Measurements from ENCODE around the gene PAX8. TPM values are rescaled to one million over a fixed set of nuclear protein-coding genes. Genes with fewer than 3 reads are reported as not detected.

Gene PAX8
- total RNA-seq, 1 experiment from 2014 or later = 1.5 TPM

- Histone ChIP-seq H3K36me3 (ENCODE audit: insufficient read depth, low read length) (no peaks in the 10 kb centered on the region), H3K79me2 (ENCODE audit: low read length) (no peaks in the 10 kb centered on the region), H4K20me1 (ENCODE audit: insufficient read depth, low read depth, low read length) (no peaks in the 10 kb centered on the region), H3K4me2 (ENCODE audit: low read depth, low read length, poor library complexity, severe bottlenecking) (no peak overlapping the region), H3K4me1 (ENCODE audit: low read length) (peaks cover 4% of the 10 kb centered on the region), H3K4me3 (ENCODE audit: low read length) (no peak overlapping the region), H3K9ac (ENCODE audit: low read length) (no peak overlapping the region), H3K9me3 (ENCODE audit: low read length) (no peaks in the 10 kb centered on the region), H3K27ac (ENCODE audit: low read length) (no peak overlapping the region), H3K9me2 (replicated peaks; ENCODE audit: insufficient read depth, low read length) (peaks cover 4% of the 10 kb centered on the region; the same call in 1 of the 2 replicates), H2AFZ (ENCODE audit: low read length) (no peak overlapping the region), H3K27me3 (ENCODE audit: low read length) (no peaks in the 10 kb centered on the region)
- no peak for DNase-seq
Observed at GRCh38 chr2:113220970-113221708, 57.6 kb downstream of the PAX8 start.

- H3K9me2 ChIP-seq (replicated peaks; ENCODE audit: insufficient read depth, low read length) = peaks cover 4% of the 10 kb centered on the region; the same call in 1 of the 2 replicates
- peak overlapping the region; percentile 73; the same call in 1 of the 2 replicates for H2AFZ ChIP-seq (ENCODE audit: low read length)
- peak overlapping the region; percentile 50 for H3K9ac ChIP-seq (ENCODE audit: low read length)
- no peaks in the 10 kb centered on the region for H3K36me3 ChIP-seq (ENCODE audit: insufficient read depth, low read length)
- DNase-seq = peak; percentile 64
- no peak overlapping the region for H3K27ac ChIP-seq (ENCODE audit: low read length)
- H3K4me1 ChIP-seq (ENCODE audit: low read length) = peaks cover 4% of the 10 kb centered on the region
- H3K4me2 ChIP-seq (ENCODE audit: low read depth, low read length, poor library complexity, severe bottlenecking) = peak overlapping the region; percentile 52
- H3K27me3 ChIP-seq (ENCODE audit: low read length) = no peaks in the 10 kb centered on the region
- no peaks in the 10 kb centered on the region for H3K9me3 ChIP-seq (ENCODE audit: low read length)
- peak overlapping the region; percentile 41; the same call in 1 of the 2 replicates for H3K4me3 ChIP-seq (ENCODE audit: low read length)
- no peaks in the 10 kb centered on the region for H3K79me2 ChIP-seq (ENCODE audit: low read length)
- no peaks in the 10 kb centered on the region for H4K20me1 ChIP-seq (ENCODE audit: insufficient read depth, low read depth, low read length)
Observed at GRCh38 chr2:113219889-113220641, 58.7 kb downstream of the PAX8 start.

- H2AFZ ChIP-seq (ENCODE audit: low read length) = peak overlapping the region; percentile 73; the same call in 1 of the 2 replicates
- H3K9me2 ChIP-seq (replicated peaks; ENCODE audit: insufficient read depth, low read length) = peaks cover 4% of the 10 kb centered on the region; the same call in 1 of the 2 replicates
- H3K36me3 ChIP-seq (ENCODE audit: insufficient read depth, low read length) = no peaks in the 10 kb centered on the region
- peaks cover 4% of the 10 kb centered on the region for H3K4me1 ChIP-seq (ENCODE audit: low read length)
- H3K27ac ChIP-seq (ENCODE audit: low read length) = no peak overlapping the region
- no peaks in the 10 kb centered on the region for H4K20me1 ChIP-seq (ENCODE audit: insufficient read depth, low read depth, low read length)
- H3K9me3 ChIP-seq (ENCODE audit: low read length) = no peaks in the 10 kb centered on the region
- peak overlapping the region; percentile 52 for H3K4me2 ChIP-seq (ENCODE audit: low read depth, low read length, poor library complexity, severe bottlenecking)
- peak overlapping the region; percentile 41; the same call in 1 of the 2 replicates for H3K4me3 ChIP-seq (ENCODE audit: low read length)
- DNase-seq = no peak
- H3K79me2 ChIP-seq (ENCODE audit: low read length) = no peaks in the 10 kb centered on the region
- no peaks in the 10 kb centered on the region for H3K27me3 ChIP-seq (ENCODE audit: low read length)
- peak overlapping the region; percentile 50 for H3K9ac ChIP-seq (ENCODE audit: low read length)
Observed at GRCh38 chr2:113219525-113219888, 59.2 kb downstream of the PAX8 start.

GRCh38 chr2:113219092-113219441 lies 59.7 kb downstream of the PAX8 start:
- no peak overlapping the region for H3K4me3 ChIP-seq (ENCODE audit: low read length)
- no peaks in the 10 kb centered on the region for H3K79me2 ChIP-seq (ENCODE audit: low read length)
- no peaks in the 10 kb centered on the region for H3K36me3 ChIP-seq (ENCODE audit: insufficient read depth, low read length)
- H3K9me2 ChIP-seq (replicated peaks; ENCODE audit: insufficient read depth, low read length) = peaks cover 4% of the 10 kb centered on the region; the same call in 1 of the 2 replicates
- H2AFZ ChIP-seq (ENCODE audit: low read length) = no peak overlapping the region
- H3K9me3 ChIP-seq (ENCODE audit: low read length) = no peaks in the 10 kb centered on the region
- no peak overlapping the region for H3K27ac ChIP-seq (ENCODE audit: low read length)
- peaks cover 4% of the 10 kb centered on the region for H3K4me1 ChIP-seq (ENCODE audit: low read length)
- peak overlapping the region; percentile 52 for H3K4me2 ChIP-seq (ENCODE audit: low read depth, low read length, poor library complexity, severe bottlenecking)
- no peaks in the 10 kb centered on the region for H3K27me3 ChIP-seq (ENCODE audit: low read length)
- DNase-seq = no peak
- 0 out of 2 replicates have a peak overlapping the region, but pooled peaks have one; percentile 50 for H3K9ac ChIP-seq (ENCODE audit: low read length)
- H4K20me1 ChIP-seq (ENCODE audit: insufficient read depth, low read depth, low read length) = no peaks in the 10 kb centered on the region

GRCh38 chr2:113218283-113219091 lies 60.2 kb downstream of the PAX8 start:
- H3K9me2 ChIP-seq (replicated peaks; ENCODE audit: insufficient read depth, low read length) = peaks cover under 1% of the 10 kb centered on the region; the same call in 1 of the 2 replicates
- H3K36me3 ChIP-seq (ENCODE audit: insufficient read depth, low read length) = no peaks in the 10 kb centered on the region
- H3K27me3 ChIP-seq (ENCODE audit: low read length) = no peaks in the 10 kb centered on the region
- H3K9ac ChIP-seq (ENCODE audit: low read length) = no peak overlapping the region
- no peak overlapping the region for H3K4me2 ChIP-seq (ENCODE audit: low read depth, low read length, poor library complexity, severe bottlenecking)
- DNase-seq = no peak
- H3K4me1 ChIP-seq (ENCODE audit: low read length) = peaks cover 4% of the 10 kb centered on the region
- no peaks in the 10 kb centered on the region for H3K9me3 ChIP-seq (ENCODE audit: low read length)
- no peaks in the 10 kb centered on the region for H4K20me1 ChIP-seq (ENCODE audit: insufficient read depth, low read depth, low read length)
- H3K27ac ChIP-seq (ENCODE audit: low read length) = no peak overlapping the region
- no peak overlapping the region for H3K4me3 ChIP-seq (ENCODE audit: low read length)
- H2AFZ ChIP-seq (ENCODE audit: low read length) = no peak overlapping the region
- no peaks in the 10 kb centered on the region for H3K79me2 ChIP-seq (ENCODE audit: low read length)

- DNase-seq = no peak
- no peaks in the 10 kb centered on the region for H3K9me2 ChIP-seq (replicated peaks; ENCODE audit: insufficient read depth, low read length)
- H3K9ac ChIP-seq (ENCODE audit: low read length) = no peak overlapping the region
- H3K36me3 ChIP-seq (ENCODE audit: insufficient read depth, low read length) = no peaks in the 10 kb centered on the region
- H3K4me1 ChIP-seq (ENCODE audit: low read length) = peaks cover 4% of the 10 kb centered on the region
- H3K9me3 ChIP-seq (ENCODE audit: low read length) = no peaks in the 10 kb centered on the region
- no peak overlapping the region for H3K4me3 ChIP-seq (ENCODE audit: low read length)
- H3K79me2 ChIP-seq (ENCODE audit: low read length) = no peaks in the 10 kb centered on the region
- H2AFZ ChIP-seq (ENCODE audit: low read length) = no peak overlapping the region
- H4K20me1 ChIP-seq (ENCODE audit: insufficient read depth, low read depth, low read length) = no peaks in the 10 kb centered on the region
- no peaks in the 10 kb centered on the region for H3K27me3 ChIP-seq (ENCODE audit: low read length)
- no peak overlapping the region for H3K4me2 ChIP-seq (ENCODE audit: low read depth, low read length, poor library complexity, severe bottlenecking)
- no peak overlapping the region for H3K27ac ChIP-seq (ENCODE audit: low read length)
Observed at GRCh38 chr2:113217455-113218282, 61.1 kb downstream of the PAX8 start.

- Histone ChIP-seq H3K27ac (ENCODE audit: low read length) (no peak overlapping the region), H4K20me1 (ENCODE audit: insufficient read depth, low read depth, low read length) (no peaks in the 10 kb centered on the region), H3K4me3 (ENCODE audit: low read length) (no peak overlapping the region), H3K79me2 (ENCODE audit: low read length) (no peaks in the 10 kb centered on the region), H2AFZ (ENCODE audit: low read length) (no peak overlapping the region), H3K9me3 (ENCODE audit: low read length) (no peaks in the 10 kb centered on the region), H3K27me3 (ENCODE audit: low read length) (no peaks in the 10 kb centered on the region), H3K4me2 (ENCODE audit: low read depth, low read length, poor library complexity, severe bottlenecking) (no peak overlapping the region), H3K9ac (ENCODE audit: low read length) (no peak overlapping the region), H3K9me2 (replicated peaks; ENCODE audit: insufficient read depth, low read length) (no peaks in the 10 kb centered on the region), H3K36me3 (ENCODE audit: insufficient read depth, low read length) (no peaks in the 10 kb centered on the region), H3K4me1 (ENCODE audit: low read length) (peaks cover 4% of the 10 kb centered on the region)
- no peak for DNase-seq
Observed at GRCh38 chr2:113216891-113217454, 61.7 kb downstream of the PAX8 start.
